ENCODE data around the gene FNIP1.
"Not testable (repeated sequence)": the region's sequence is repeated elsewhere in the genome, so short reads cannot be mapped to it uniquely, and the experiment has no call there.

The FNIP1 gene

DNA sequence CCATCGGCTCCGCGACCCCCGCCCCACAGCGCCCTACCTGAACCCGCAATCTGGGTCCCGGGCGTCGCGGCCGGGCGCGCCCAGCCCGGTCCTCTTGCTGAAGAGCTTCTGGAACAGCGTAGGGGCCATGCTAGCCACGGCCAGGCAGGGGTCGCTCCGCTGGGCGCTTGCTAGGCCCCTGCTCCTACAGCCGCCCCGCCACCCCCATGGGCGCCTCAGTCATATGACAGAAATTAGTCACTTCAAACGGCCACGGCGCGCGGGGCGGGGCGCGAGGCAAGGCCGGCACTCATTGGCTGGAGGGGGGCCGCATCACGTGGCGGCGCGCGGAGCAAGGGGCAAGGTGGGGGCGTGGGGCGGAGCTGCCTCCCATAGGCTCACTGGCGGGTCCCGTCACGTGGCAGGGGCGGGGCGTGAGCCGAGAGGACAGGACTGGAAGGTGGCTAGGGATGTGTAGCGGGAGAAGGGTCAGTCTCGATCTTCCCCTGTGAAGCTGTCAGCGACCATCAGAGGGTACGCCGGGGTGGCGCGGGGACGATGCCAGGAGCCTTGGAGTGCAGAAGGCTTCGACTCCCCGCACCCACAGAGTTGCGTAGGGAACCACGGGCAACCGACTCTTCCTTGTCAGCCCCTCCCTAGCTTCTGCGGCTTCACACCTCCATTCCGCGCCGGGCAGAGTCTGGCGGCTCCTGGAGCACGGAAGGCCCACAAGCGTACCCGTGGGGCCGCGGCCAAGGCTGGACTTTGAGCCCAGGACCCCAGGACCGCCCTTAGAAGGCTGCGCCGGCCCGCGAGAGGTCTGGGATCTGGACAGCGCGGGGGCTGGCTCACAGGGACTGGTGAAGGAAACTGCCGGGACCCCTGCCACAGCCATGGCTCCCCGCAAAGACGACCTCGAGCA lies at the start of gene FNIP1:
FNIP1 (minus strand) TSS at position 225 of the 901 bp plus-strand sequence; CDS start at position 129, 96 bp downstream.
- DNase-seq: peak; percentile 85

DNA sequence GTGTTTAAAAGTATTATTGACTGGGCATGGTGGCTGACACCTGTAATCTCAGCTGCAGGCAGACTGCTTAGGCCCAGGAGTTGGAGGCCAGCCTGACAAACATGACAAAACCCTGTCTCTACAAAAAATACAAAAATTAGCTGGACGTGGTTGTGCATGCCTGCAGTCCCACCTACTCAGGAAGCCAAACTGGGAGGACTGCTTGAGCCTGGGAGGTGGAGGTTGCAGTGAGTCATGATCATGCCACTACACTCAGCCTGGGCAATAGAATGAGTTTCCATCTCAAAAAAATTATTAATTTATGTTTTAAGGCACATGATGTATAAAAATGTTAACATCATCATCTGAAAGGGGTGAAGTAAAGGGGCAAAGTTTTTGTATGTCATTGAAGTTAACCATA lies 49.7 kb upstream of the FNIP1 start:
- DNase-seq: no peak

- no peak for DNase-seq
Measured at GRCh38 chr5:131845828-131846227, 49.0 kb upstream of the FNIP1 start.

DNA sequence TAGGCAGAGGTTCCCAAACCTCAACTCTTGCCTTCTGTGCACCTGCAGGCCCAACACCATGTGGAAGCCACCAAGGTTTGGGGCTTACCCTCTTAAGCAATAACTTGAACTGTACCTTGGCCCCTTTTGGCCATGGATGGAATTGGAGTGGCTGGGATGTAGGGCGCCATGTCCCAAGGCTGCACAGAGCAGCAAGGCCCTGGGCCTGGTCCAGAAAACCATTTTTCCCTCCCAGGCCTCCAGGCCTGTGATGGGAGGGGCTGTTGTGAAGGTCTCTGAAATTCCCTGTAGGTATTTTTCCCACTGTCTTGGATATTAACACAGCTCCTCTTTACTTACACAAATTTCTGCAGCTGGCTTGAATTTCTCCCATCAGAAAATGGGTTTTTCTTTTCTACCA lies 46.2 kb upstream of the FNIP1 start:
- not testable (repeated sequence) for DNase-seq

DNA sequence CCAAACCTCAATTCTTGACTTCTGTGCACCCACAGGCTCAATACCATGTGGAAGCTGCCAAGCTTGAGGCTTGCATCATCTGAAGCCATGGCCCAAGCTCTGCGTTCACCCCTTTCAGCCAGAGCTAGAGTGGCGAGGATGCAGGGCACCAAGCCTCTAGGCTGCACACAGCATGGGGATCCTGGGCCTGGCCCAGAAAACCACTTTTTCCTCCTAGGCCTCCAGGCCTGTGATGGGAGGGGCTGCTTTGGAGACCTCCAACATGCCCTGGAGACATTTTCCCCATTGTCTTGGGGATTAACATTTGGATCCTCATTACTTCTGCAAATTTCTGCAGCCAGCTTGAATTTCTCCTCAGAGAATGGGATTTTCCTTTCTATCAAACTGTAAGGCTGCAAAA lies 35.9 kb upstream of the FNIP1 start:
- DNase-seq: not testable (repeated sequence)

DNA sequence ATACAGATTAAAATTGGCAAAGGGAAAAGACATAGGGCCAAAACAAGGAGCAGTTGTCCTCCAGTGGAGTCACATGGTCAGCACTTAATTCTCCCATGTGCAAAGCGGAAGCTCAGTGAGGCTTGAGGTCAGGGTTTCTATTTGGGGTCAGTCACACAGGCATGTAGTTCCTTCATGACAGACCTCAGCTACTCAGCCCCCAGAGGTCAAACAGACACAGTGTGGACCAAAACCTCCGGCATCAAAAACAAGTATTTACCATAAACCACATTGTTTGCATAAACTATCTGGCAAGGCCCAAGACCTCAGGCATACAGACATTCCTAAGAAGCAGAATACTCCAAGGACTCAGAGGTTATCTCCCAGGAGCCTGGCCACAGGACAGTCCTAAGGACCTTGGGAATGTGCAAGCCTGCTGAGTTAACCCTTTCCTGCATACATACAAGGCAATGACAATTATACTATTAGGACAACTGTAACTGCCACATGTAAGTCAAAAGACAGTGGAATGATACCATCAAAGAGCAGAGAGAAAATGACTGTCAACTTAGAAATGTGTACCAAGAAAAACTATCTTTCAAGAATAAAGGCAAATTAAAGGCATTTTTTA lies 28.7 kb upstream of the FNIP1 start:
- DNase-seq: no peak

- no peak for DNase-seq
Measured at GRCh38 chr5:131824631-131825030, 27.8 kb upstream of the FNIP1 start.

- DNase-seq: no peak
Measured at GRCh38 chr5:131821221-131821620, 24.4 kb upstream of the FNIP1 start.

- DNase-seq: no peak
Measured at GRCh38 chr5:131818001-131818724, 21.3 kb upstream of the FNIP1 start.

- DNase-seq: no peak
Measured at GRCh38 chr5:131814990-131815389, 18.2 kb upstream of the FNIP1 start.

- DNase-seq: peak; percentile 14
Measured at GRCh38 chr5:131812371-131813160, 15.7 kb upstream of the FNIP1 start.

DNA sequence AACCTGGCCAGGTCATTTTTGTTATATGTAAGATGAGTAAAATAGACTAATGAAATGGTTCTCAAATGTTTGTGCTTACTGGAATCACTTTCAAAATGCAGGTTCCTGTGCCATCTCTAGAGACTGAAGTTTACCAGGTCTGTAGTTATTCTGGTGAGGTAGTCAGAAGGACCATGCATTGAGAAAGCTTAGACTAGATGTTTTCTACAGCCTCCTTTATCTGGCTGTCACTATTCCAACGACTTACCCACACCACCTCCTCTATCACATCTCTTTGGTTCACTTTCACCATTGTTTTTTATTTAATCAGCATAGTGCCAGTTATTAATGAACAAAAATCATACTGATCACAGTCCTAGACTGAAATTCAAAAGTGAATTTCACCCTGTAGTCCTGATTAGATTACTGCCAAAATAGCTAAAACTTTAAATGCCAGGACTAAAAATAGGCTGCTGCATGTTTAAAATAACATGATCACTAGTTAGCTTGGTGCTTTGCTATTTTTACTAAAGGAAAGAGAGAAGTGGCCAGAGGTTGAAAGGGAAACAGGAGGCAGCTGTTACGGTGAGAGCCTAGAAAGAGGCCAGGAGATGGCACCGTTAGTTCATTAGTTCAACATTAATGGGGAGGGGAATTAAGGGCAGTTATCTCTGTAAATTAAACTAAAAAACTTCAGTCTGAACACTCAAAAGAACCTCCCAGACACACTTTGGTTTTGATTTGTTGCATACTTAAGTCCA lies 13.9 kb upstream of the FNIP1 start:
- peak; percentile 0 for DNase-seq

DNA sequence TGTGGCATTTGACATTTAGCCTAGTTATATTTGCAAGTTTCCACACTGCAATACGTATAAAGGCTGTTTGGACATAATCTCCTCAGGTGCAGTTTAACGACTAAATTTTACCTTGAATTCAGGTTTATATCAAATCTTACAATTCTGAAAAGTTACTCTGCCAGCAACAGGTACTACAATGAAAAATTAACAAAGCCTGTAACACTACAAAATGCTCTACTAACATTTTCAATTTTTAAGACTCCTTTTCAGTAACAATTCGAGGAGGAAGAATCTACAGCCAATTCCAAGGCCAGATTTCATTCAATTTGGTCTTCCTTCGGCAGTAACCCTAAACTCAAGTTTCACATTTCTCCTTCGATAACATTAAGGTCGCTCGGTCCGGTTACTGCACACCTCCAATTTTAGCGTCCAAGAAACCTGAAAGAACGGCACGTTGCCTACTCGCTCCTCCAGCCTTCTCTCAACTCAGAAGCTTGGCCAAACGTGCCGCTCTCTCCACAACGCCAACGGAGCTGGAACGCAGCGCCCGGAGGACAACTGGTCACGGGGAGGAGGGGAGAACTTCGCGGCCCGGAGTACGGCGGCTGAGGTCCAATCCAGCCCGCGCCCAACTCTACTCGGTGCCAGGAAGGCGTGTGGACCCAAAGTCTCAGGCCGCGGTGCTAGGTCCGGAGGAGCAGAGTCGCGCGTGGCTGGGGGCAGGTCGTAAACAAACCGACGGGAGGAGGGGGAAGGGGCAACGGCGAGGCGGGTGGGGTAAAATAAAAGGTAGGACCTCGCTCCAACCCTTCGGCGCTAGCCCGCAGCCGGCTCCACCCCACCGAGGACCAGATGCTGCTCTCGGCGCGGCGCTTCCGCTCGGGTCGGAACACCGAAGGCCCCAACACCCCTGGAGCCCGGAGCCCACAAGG lies 681 bp downstream of the FNIP1 start:
- DNase-seq: peak; percentile 11

DNA sequence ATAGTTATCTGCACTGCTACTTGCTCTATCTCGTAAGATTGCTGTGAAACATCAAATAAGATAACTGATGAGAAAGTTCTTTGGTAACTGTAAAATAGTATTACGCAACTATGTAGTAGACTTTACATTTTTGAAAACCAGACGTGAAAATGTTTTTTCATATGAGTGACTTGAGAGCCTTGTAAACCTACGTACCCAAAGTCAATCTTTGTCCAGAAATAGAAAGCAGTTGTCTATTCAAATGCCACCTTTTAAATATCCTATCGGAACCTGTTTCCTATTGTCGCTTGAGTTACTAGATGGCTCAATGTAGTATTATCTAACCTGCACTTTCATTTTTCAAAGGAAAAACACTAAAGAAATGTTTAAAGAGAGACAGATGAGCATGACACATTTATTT lies 1.6 kb downstream of the FNIP1 start:
- DNase-seq: no peak

- DNase-seq: no peak
Measured at GRCh38 chr5:131794586-131794985, 2.2 kb downstream of the FNIP1 start.

DNA sequence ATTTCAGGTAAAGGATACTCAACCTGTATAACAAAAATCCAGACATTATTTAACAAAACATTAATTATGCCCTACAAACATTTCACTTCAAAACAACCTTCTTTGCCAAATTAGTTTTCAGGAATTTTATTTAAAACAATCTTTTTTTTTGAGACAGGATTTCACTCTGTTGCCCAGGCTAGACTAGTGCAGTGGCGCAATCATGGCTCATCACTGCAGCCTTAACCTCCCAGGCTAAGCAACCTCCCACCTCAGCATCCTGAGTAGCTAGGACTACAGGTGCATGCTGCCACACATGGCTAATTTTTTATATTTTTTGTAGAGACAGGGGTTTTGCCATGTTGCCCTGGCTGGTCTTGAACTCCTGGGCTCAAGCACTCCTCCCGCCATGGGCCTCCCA lies 3.9 kb downstream of the FNIP1 start:
- no peak for DNase-seq

DNA sequence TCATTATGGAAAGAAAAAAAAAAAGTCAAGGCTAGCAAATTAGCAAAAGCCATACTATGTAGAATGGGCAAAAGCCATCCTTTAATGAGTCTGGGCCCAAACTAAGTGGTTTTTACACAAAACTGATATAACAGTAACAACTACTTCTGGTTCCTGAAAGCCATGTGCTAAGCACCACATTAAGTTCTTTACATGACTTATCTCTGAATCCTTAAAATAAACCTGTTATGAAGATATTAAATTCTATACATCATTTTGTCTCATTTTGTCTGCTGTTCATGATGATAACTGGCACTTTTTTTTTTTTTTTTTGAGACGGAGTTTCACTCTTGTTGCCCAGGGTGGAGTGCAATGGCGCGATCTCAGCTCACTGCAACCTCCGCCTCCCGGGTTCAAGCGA lies 5.0 kb downstream of the FNIP1 start:
- DNase-seq: no peak

- DNase-seq: no peak
Measured at GRCh38 chr5:131790550-131790949, 6.3 kb downstream of the FNIP1 start.

DNA sequence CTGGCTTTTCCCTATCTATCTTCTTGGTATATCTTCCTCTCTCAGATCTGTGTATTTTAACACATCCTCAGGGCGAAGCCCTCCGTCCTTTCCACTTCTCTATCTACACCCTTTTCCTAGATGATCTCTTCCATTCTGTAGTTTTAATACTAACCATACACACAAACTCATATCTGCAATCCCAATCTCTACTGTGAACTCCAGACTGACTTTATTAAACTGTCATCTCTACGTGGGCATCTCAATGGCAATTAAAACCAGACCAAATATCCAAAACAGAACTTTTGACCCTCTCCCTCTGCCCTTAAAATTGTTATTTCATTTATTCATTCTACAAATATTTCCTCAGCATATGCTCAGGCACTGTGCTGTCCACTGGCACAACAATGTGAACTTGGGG lies 7.1 kb downstream of the FNIP1 start:
- no peak for DNase-seq

- no peak for DNase-seq
Measured at GRCh38 chr5:131787736-131788135, 9.1 kb downstream of the FNIP1 start.
